Ovary (tissue), 9 donors: Measurements from ENCODE around the gene FARSA. TPM values are rescaled to one million over a fixed set of nuclear protein-coding genes. Genes with fewer than 3 reads are reported as not detected.
"Not testable (repeated sequence)": the region's sequence is repeated elsewhere in the genome, so short reads cannot be mapped to it uniquely, and the experiment has no call there.

ENCODE experiments used
- DNase-seq, 5 donors: peaks; one replicate each; pipeline ENCODE4 v3.0.0-alpha.2; 2019 to 2020
- H3K27ac ChIP-seq, 2 donors: fragments of 200-600 bp; one replicate each; pipeline versions ENCODE4 v1.5.1 to v1.8.0; 2019 to 2022
- H3K27me3 ChIP-seq: fragments of 200-600 bp; one replicate; pipeline ENCODE4 v1.8.0; 2022
- H3K36me3 ChIP-seq: fragments of 200-600 bp; sonication (generic); one replicate; pipeline ENCODE4 v1.5.1; 2019
- H3K4me1 ChIP-seq: one replicate; pipeline ENCODE4 v1.8.1; 2013; ENCODE audit warnings: mild to moderate bottlenecking, moderate library complexity; ENCODE audit not compliant: insufficient read depth
- H3K4me3 ChIP-seq: fragments of 200-600 bp; sonication (generic); one replicate; pipeline ENCODE4 v1.5.1; 2017
- H3K9me3 ChIP-seq, 2 donors: fragments of 200-600 bp in 1 of 2; sonication (generic) in 1 of 2; one replicate each; pipeline versions ENCODE4 v1.5.1 to v1.8.1; 2013 to 2019; ENCODE audit warnings: mild to moderate bottlenecking in 1 of 2, moderate library complexity in 1 of 2
- CTCF ChIP-seq, 3 donors: fragments of 450-650 bp in 2 of 3; fragments of 200-600 bp in 1 of 3; IDR thresholded peaks; one replicate each; pipeline versions ENCODE4 v1.5.1 to v1.8.0; 2016 to 2022; ENCODE audit warnings: antibody characterized with exemption in 3 of 3, mild to moderate bottlenecking in 1 of 3
- EP300 ChIP-seq: sonication (generic); formaldehyde crosslinking; IDR thresholded peaks from one replicate; pipeline ENCODE4 v1.6.1; 2017; ENCODE audit warnings: antibody characterized with exemption
- POLR2A ChIP-seq: fragments of 450-650 bp; IDR thresholded peaks from one replicate; pipeline ENCODE4 v1.6.1; 2017; ENCODE audit warnings: antibody characterized with exemption, mild to moderate bottlenecking, moderate library complexity
- WGBS, 3 donors: extraction: QIAGEN DNeasy Blood & Tissue Kit in 1 of 3; methylation state at CpG; one replicate each; pipeline versions ENCODE4 v1.1.5 to v1.1.7; 2013 to 2017; 5-methylcytosine and 5-hydroxymethylcytosine counted together
- intact Hi-C, 4 donors: fragments of 100-400 bp; cut with DNase I; formaldehyde crosslinking; loops; one replicate each; pipeline versions ENCODE4 v1.11.0 to v1.15.1; 2022 to 2023
- polyA plus RNA-seq, 2 donors: library from polyadenylated mRNA; stranded (reverse); fragments of 200-250 nt in 1 of 2; fragments of 350-450 nt in 1 of 2; fragmentation: Illumina TruSeq in 1 of 2; extraction: RNeasy Lipid Tissue Mini Kit (QIAGEN cat#74804) in 1 of 2; gene quantifications; one replicate each; pipeline ENCODE4 v1.2.3, GENCODE V29; 2013 to 2014
- total RNA-seq, 7 donors: library from RNA; depleted of rRNA in 2 of 7; stranded (reverse); fragments of >200 nt in 2 of 7; fragmentation: NEBNext Ultra II Directional in 3 of 7; extraction: Animal tissue kit (Norgen Biotek cat#: 25700) in 3 of 7; gene quantifications; one replicate each; pipeline versions ENCODE4 v1.1.0 to v1.2.4, GENCODE V29; 2016 to 2023
- donor health status: DM: no; HTN: no; CAD: no; lungs with moderate emphysema.
- donor health status: DM: no; HTN: no; CAD: no.
- donor health status: Bipolar disorder and iron deficiency.
- donor health status: DM: yes; HTN: yes; CAD: no.
- donor health status: DM: no; HTN: no; CAD: no.
- donor health status: DM: yes; HTN: yes; CAD: no.

Gene FARSA
- total and polyA plus RNA-seq, 9 donors, result 8.0 to 50.2 (median 39.7) TPM

GRCh38 chr19:12956446-12957388 is 23.2 kb upstream of the FARSA start, which contains the start of gene GADD45GIP1:
Gene GADD45GIP1, minus strand, starts transcription at chr19:12957223. Its CDS starts 11 bp downstream, at chr19:12957212.
- Histone ChIP-seq H3K9me3 (no peaks in the 10 kb centered on the region), H3K36me3 (no peaks in the 10 kb centered on the region), H3K27ac (peak within 1 kb of the TSS; percentile 43 to 78), H3K4me3 (peak within 1 kb of the TSS; percentile 76), H3K27me3 (no peaks in the 10 kb centered on the region), H3K4me1 (peaks cover 5% of the 10 kb centered on the region)
- WGBS, 3 donors, result 3 to 5% (median 5%) methylated on average over 73 to 84 of the region's 84 CpGs
- no peak for TF ChIP-seq EP300
- peak; percentile 71 for TF ChIP-seq POLR2A
- peak; percentile 72 to 85 (median 80) for DNase-seq
- intact Hi-C loops, result no loop called here

GRCh38 chr19:12955996-12956395 is 22.5 kb upstream of the FARSA start:
- H3K9me3 ChIP-seq, result no peaks in the 10 kb centered on the region
- intact Hi-C loops, result no loop called here
- no peak for DNase-seq
- 50 to 58% (median 57%) methylated on average over 12 of the region's 12 CpGs for WGBS, 3 donors
- no peak overlapping the region for H3K27ac ChIP-seq
- H3K27me3 ChIP-seq, result no peaks in the 10 kb centered on the region
- no peak for TF ChIP-seq POLR2A
- TF ChIP-seq CTCF (IDR thresholded peaks at IDR 0.05), result no peak
- peak overlapping the region; percentile 76 for H3K4me3 ChIP-seq
- H3K36me3 ChIP-seq, result no peaks in the 10 kb centered on the region
- H3K4me1 ChIP-seq, result peaks cover 5% of the 10 kb centered on the region

- H3K4me1 ChIP-seq, DNase-seq, H3K27ac ChIP-seq, H3K4me3 ChIP-seq, H3K9me3 ChIP-seq, intact Hi-C loops, H3K36me3 ChIP-seq, H3K27me3 ChIP-seq: not testable (repeated sequence)
- 81 to 88% (median 87%) methylated on average over 9 of the region's 9 CpGs for WGBS, 3 donors
Observed at GRCh38 chr19:12955575-12955974, 22.1 kb upstream of the FARSA start.

- WGBS, 3 donors, result 7 to 24% (median 12%) methylated on average over 1 of the region's 1 CpG
- no peak overlapping the region for H3K27ac ChIP-seq
- H3K4me3 ChIP-seq, result no peak overlapping the region
- intact Hi-C loops, result no loop called here
- H3K4me1 ChIP-seq, result peaks cover 5% of the 10 kb centered on the region
- H3K36me3 ChIP-seq, result no peaks in the 10 kb centered on the region
- no peaks in the 10 kb centered on the region for H3K27me3 ChIP-seq
- H3K9me3 ChIP-seq, result no peaks in the 10 kb centered on the region
- no peak for TF ChIP-seq CTCF (IDR thresholded peaks at IDR 0.05)
- TF ChIP-seq POLR2A, result no peak
- no peak for TF ChIP-seq EP300
- DNase-seq, result no peak
Observed at GRCh38 chr19:12954612-12954962, 21.1 kb upstream of the FARSA start.

- peak overlapping the region in 1 of 2 donors; percentile 27 for H3K27ac ChIP-seq
- 48 to 55% (median 49%) methylated on average over 12 of the region's 12 CpGs for WGBS, 3 donors
- no peaks in the 10 kb centered on the region for H3K36me3 ChIP-seq
- H3K9me3 ChIP-seq, result no peaks in the 10 kb centered on the region
- no peaks in the 10 kb centered on the region for H3K27me3 ChIP-seq
- H3K4me3 ChIP-seq, result no peak overlapping the region
- DNase-seq, result no peak
- H3K4me1 ChIP-seq, result peaks cover 5% of the 10 kb centered on the region
- TF ChIP-seq POLR2A (no peak), EP300 (no peak), CTCF (IDR thresholded peaks at IDR 0.05) (no peak)
- intact Hi-C loops, result no loop called here
Observed at GRCh38 chr19:12953799-12954611, 20.5 kb upstream of the FARSA start.
